ENCODE data around the gene XIRP1.

Gene XIRP1

GRCh38 chr3:39141171-39141995, 51.0 kb downstream of the XIRP1 start:
- DNase-seq, result no peak

GRCh38 chr3:39140341-39140971, 51.9 kb downstream of the XIRP1 start:
- no peak for DNase-seq

GRCh38 chr3:39139442-39139841, 53.0 kb downstream of the XIRP1 start:
- DNase-seq, result no peak

DNA sequence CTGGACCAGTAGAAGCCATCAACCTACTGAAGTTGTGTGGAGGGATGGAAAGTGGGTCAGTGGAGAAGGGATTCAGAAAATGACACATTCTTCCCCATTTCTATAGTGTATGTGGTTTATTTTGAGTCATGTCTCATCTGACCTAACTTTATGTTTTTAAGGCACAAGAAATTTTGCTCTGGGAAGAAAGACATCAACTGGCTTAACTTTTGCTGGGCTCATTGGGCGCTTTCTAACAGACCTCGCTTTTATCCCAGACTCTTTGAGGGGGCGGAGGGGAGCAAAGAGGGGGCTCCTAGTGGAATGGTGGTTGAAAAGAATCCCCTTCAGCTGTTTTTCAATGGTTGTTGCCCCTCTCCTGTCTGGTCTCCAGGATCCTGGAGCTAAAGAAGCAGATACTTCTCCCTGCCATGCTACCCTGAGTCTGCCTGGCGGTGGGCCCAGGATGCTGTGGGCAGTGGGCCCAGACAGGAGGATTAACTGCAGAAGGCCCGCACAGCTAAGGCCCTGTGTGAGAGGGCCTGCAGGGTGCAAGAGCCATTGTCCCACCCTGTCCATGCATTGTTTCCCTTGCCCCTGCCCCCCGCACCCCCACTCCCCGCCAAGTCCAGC, 53.5 kb downstream of the XIRP1 start:
- no peak for DNase-seq

GRCh38 chr3:39137991-39138803, 54.2 kb downstream of the XIRP1 start:
- no peak for DNase-seq

GRCh38 chr3:39137435-39137936, 54.9 kb downstream of the XIRP1 start:
- DNase-seq, result no peak

GRCh38 chr3:39136533-39137434, 55.6 kb downstream of the XIRP1 start:
- DNase-seq, result no peak

GRCh38 chr3:39135170-39135805, 57.1 kb downstream of the XIRP1 start:
- no peak for DNase-seq

DNA sequence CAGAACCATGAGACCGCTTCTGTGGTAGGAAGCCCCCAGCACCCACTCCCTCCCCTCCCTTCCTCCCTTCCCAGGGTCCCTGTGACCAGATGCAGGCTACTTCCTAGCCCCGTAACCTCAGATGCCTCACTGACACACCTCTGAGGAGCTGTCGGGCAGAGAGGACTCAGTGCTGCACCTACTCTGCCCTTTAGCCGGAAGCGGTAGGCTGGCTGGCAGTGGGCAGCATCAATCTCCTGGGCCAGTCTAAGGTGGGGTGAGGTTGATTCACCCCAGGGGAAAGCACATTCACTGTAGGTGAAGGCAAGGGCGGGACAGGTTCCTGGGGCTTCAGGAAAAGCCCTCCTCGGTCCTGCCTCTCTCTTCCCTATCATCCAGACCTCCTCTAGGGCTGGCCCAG, 58.1 kb downstream of the XIRP1 start:
- no peak for DNase-seq

DNA sequence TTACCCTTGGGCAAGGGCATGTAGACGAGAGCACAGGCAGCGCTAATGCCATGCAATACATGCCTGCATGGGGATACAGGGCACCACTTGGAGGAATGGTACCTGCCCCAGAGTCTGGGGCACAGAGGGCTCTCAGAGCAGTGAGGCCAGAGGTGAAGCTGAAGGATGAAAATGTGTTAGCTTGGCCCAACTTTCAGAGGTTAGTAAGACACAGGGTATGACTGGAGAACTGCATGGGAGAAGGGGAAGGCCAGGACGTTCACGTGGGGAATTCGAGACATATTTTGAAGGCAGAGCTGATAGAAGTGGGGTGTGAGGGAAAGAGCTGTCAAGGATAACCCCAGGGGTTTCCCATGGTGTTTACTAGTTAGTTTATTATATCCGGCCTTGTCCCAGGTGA, 58.6 kb downstream of the XIRP1 start:
- no peak for DNase-seq
